HepG2 (cell line): ENCODE measurements around the gene RGS10. TPM values are rescaled to one million over a fixed set of nuclear protein-coding genes. Genes with fewer than 3 reads are reported as not detected.

Experiments used
- ATAC-seq: fragments of 200-7000 bp; cut with Tn5 transposase; 3 replicates; pipeline ENCODE4 v1.9.1; 2020; ENCODE audit warnings: mild to moderate bottlenecking, moderate library complexity
- BruUV-seq: library from RNA; stranded (reverse); fragments of 400-500 nt; replicated peaks from 2 replicates; lab custom pipeline; 2021; lab: Mats Ljungman, UMichigan
- CTCF ChIA-PET: fragments of 300-600 bp; formaldehyde crosslinking; extraction: SDS; loops from one replicate; lab custom pipeline; 2021; ENCODE audit warnings: low total read pairs, inconsistent platforms, low intra/inter-chr PET ratio; lab: Yijun Ruan, JAX
- POLR2A ChIA-PET: fragments of 350-600 bp; sonication (Branson Sonifier 250); formaldehyde crosslinking; loops from one replicate; lab custom pipeline; 2020; ENCODE audit warnings: antibody characterized with exemption, inconsistent platforms; lab: Yijun Ruan, JAX
- DNase-seq: peaks from one replicate; pipeline ENCODE4 v3.0.0-alpha.2; 2015; ENCODE audit warnings: low spot score
- FAIRE-seq: peaks from 3 replicates; lab custom pipeline; 2011; peaks lifted over from hg19 to GRCh38; lab: Jason Lieb, UNC
- H2AFZ ChIP-seq: one replicate; pipeline ENCODE4 v1.6.1; 2011; ENCODE audit warnings: low read length, inconsistent platforms
- H3K27ac ChIP-seq: fragments of 300-600 bp; 3 replicates; pipeline ENCODE4 v1.8.0; 2011; ENCODE audit warnings: mixed run types, mild to moderate bottlenecking, mixed read lengths, low read length, inconsistent platforms; ENCODE audit not compliant: insufficient read depth; ENCODE audit errors: extremely low read length
- H3K27me3 ChIP-seq, 2 experiments: fragments of 200-600 bp in 1 of 2; 2 replicates in 1 of 2; 3 replicates in 1 of 2; pipeline versions ENCODE4 v1.6.0 to v1.8.0; 2011; ENCODE audit warnings: low read length in 2 of 2, mild to moderate bottlenecking in 2 of 2, moderate library complexity in 2 of 2, inconsistent platforms in 1 of 2; ENCODE audit not compliant: insufficient read depth in 2 of 2, control insufficient read depth in 1 of 2
- H3K36me3 ChIP-seq, 2 experiments: fragments of 200-600 bp in 1 of 2; replicated peaks in 1 of 2; 2 replicates in 1 of 2; 3 replicates in 1 of 2; pipeline versions ENCODE4 v1.5.1 to v1.8.0; 2011; ENCODE audit warnings: low read length in 2 of 2, inconsistent platforms in 1 of 2; ENCODE audit not compliant: insufficient read depth in 2 of 2, control insufficient read depth in 1 of 2
- H3K4me1 ChIP-seq: 2 replicates; pipeline ENCODE4 v1.5.1; 2012; ENCODE audit warnings: low read length, inconsistent platforms; ENCODE audit not compliant: insufficient read depth
- H3K4me2 ChIP-seq: 2 replicates; pipeline ENCODE4 v1.6.0; 2011; ENCODE audit warnings: low read depth, low read length, inconsistent platforms
- H3K4me3 ChIP-seq, 3 experiments: fragments of 200-600 bp in 1 of 3; sonication (generic), shearing (Covaris generic) in 1 of 3; replicated peaks in 1 of 3; 2 replicates each; pipeline ENCODE4 v1.5.1; 2011 to 2016; ENCODE audit warnings: low read length in 3 of 3, inconsistent platforms in 2 of 3, low read depth in 2 of 3, mild to moderate bottlenecking in 2 of 3, control low read depth in 1 of 3, mixed read lengths in 1 of 3; ENCODE audit not compliant: insufficient read depth in 1 of 3
- H3K79me2 ChIP-seq: one replicate; pipeline ENCODE4 v1.6.1; 2011; ENCODE audit warnings: low read length, inconsistent platforms; ENCODE audit not compliant: insufficient read depth
- H3K9ac ChIP-seq: 2 replicates; pipeline ENCODE4 v1.6.0; 2011; ENCODE audit warnings: mild to moderate bottlenecking, low read depth, low read length, inconsistent platforms; ENCODE audit not compliant: insufficient read depth
- H3K9me3 ChIP-seq: 2 replicates; pipeline ENCODE4 v1.5.1; 2012; ENCODE audit warnings: mild to moderate bottlenecking, low read length
- H4K20me1 ChIP-seq: 2 replicates; pipeline ENCODE4 v1.6.0; 2011; ENCODE audit warnings: inconsistent platforms, mild to moderate bottlenecking, low read length, moderate library complexity; ENCODE audit not compliant: insufficient read depth
- HCFC1 ChIP-seq: fragments of 150-350 bp; IDR thresholded peaks from 2 replicates; pipeline ENCODE4 v1.6.1; 2014; ENCODE audit warnings: low read depth, low read length
- KIAA2018 ChIP-seq: sonication (generic); formaldehyde crosslinking; IDR thresholded peaks from 2 replicates; pipeline ENCODE4 v1.5.0; 2020; ENCODE audit warnings: mild to moderate bottlenecking, missing genetic modification reagents, borderline replicate concordance
- MAFK ChIP-seq, 2 experiments: IDR thresholded peaks in 1 of 2; conservative IDR thresholded peaks in 1 of 2; 2 replicates each; pipeline ENCODE4 v1.6.1; 2011; ENCODE audit warnings: improper control_type of control experiment in 2 of 2, low read length in 2 of 2
- MATR3 ChIP-seq: sonication (generic); formaldehyde crosslinking; IDR thresholded peaks from 2 replicates; pipeline ENCODE4 v1.4.0; 2020; ENCODE audit warnings: missing genetic modification reagents
- TERF1 ChIP-seq: sonication (generic); formaldehyde crosslinking; IDR thresholded peaks from 2 replicates; pipeline ENCODE4 v1.8.0; 2022; ENCODE audit warnings: mild to moderate bottlenecking, missing genetic modification reagents, moderate library complexity
- THYN1 ChIP-seq: sonication (generic); formaldehyde crosslinking; IDR thresholded peaks from 2 replicates; pipeline ENCODE4 v1.8.1; 2023; ENCODE audit warnings: low read depth, mild to moderate bottlenecking, moderate library complexity, missing genetic modification reagents, borderline replicate concordance
- ZNF513 ChIP-seq: sonication (generic); formaldehyde crosslinking; conservative IDR thresholded peaks from 2 replicates; pipeline ENCODE4 v1.5.0; 2020; ENCODE audit warnings: missing genetic modification reagents
- ZNF589 ChIP-seq: sonication (generic); formaldehyde crosslinking; conservative IDR thresholded peaks from 2 replicates; pipeline ENCODE4 v1.8.0; 2022; ENCODE audit warnings: mild to moderate bottlenecking, moderate library complexity, missing genetic modification reagents
- ZNF816 ChIP-seq: sonication (generic); formaldehyde crosslinking; IDR thresholded peaks from 2 replicates; pipeline ENCODE4 v1.8.0; 2022; ENCODE audit warnings: missing genetic modification reagents, mild to moderate bottlenecking, borderline replicate concordance
- ZSCAN22 ChIP-seq: sonication (generic); formaldehyde crosslinking; IDR thresholded peaks from 2 replicates; pipeline ENCODE4 v1.4.0; 2020; ENCODE audit warnings: mild to moderate bottlenecking, missing genetic modification reagents
- ZZZ3 ChIP-seq: sonication (generic); formaldehyde crosslinking; IDR thresholded peaks from 2 replicates; pipeline ENCODE4 v1.4.0; 2020; ENCODE audit warnings: missing genetic modification reagents, mild to moderate bottlenecking, borderline replicate concordance
- WGBS: methylation state at CpG from one replicate; pipeline ENCODE4 v1.1.6; 2017; ENCODE audit warnings: low lambda C conversion rate; 5-methylcytosine and 5-hydroxymethylcytosine counted together
- in situ Hi-C: cut with HindIII; loops from 2 replicates; pipeline ENCODE4 v1.10.0; 2017; ENCODE audit warnings: low pct_unique_long_range_greater_than_20kb; ENCODE audit not compliant: extremely low pct_ligation_motif_present
- intact Hi-C: fragments of 100-400 bp; cut with micrococcal nuclease; formaldehyde crosslinking; loops from one replicate; pipeline ENCODE4 v1.10.0; 2022; ENCODE audit not compliant: unreplicated experiment
- polyA plus RNA-seq, 8 experiments: library from polyadenylated mRNA; depleted of rRNA in 3 of 8; stranded (reverse) in 7 of 8; unstranded in 1 of 8; fragments of >200 nt; fragmentation: Illumina TruSeq in 4 of 8; extraction: Trizol in 4 of 8; gene quantifications; 2 replicates each; pipeline versions ENCODE4 v1.2.1 to v1.2.3, GENCODE V29; 2011 to 2016; ENCODE audit warnings: low read depth in 4 of 8, missing spikeins in 1 of 8, mixed read lengths in 1 of 8; ENCODE audit not compliant: insufficient read depth in 1 of 8
- total RNA-seq, 5 experiments: library from RNA; depleted of rRNA; stranded (reverse); fragments of >200 nt; fragmentation: Illumina TruSeq; extraction: Trizol; gene quantifications; 2 replicates each; pipeline ENCODE4 v1.2.3, GENCODE V29; 2016; ENCODE audit warnings: low read depth in 1 of 5

RGS10 gene
- total and polyA plus RNA-seq, 2 of the 13 experiments (the other 11 are each of a cell fraction or from before 2014, with no cell fraction given): 1.7 to 5.1 TPM

- ATAC-seq (no peak), DNase-seq (no peak), FAIRE-seq (no peak)
- ChIA-PET POLR2A (no interaction called here), CTCF (no interaction called here)
- no TSS peak for BruUV-seq
- H3K9me3 ChIP-seq: no peaks in the 10 kb centered on the region
- no peak overlapping the region for H3K27ac ChIP-seq
- H4K20me1 ChIP-seq: no peaks in the 10 kb centered on the region
- H3K4me3 ChIP-seq: no peak overlapping the region
- no peaks in the 10 kb centered on the region for H3K36me3 ChIP-seq
- no peak overlapping the region for H3K4me2 ChIP-seq
- H2AFZ ChIP-seq: no peak overlapping the region
- intact Hi-C loops (no loop called here), in situ Hi-C loops (no loop called here)
- TF ChIP-seq ZNF816 (CRISPR knock-in tag) (no peak), TERF1 (CRISPR knock-in tag) (no peak), ZNF513 (CRISPR knock-in tag) (no peak), ZSCAN22 (no peak), ZNF589 (CRISPR knock-in tag) (no peak), ZZZ3 (CRISPR knock-in tag) (no peak), HCFC1 (no peak), KIAA2018 (CRISPR knock-in tag) (no peak), THYN1 (CRISPR knock-in tag) (no peak), MAFK (conservative IDR thresholded peaks at IDR 0.05 in 1 of 2, IDR thresholded peaks at IDR 0.05 in 1 of 2; ENCODE audit: low read length in 2 of 2) (no peak), MATR3 (CRISPR knock-in tag) (no peak)
- H3K4me1 ChIP-seq: no peaks in the 10 kb centered on the region
- H3K79me2 ChIP-seq: no peaks in the 10 kb centered on the region
- no peak overlapping the region for H3K9ac ChIP-seq
- 45% methylated on average over 6 of the region's 6 CpGs for WGBS
- H3K27me3 ChIP-seq: peaks cover 0 to 3% of the 10 kb centered on the region in 2 experiments; a peak in 1 of 5 replicates
These were observed 12.8 kb upstream of the RGS10 start for GRCh38 chr10:119555178-119555784.
